Activated naive CD4-positive, alpha-beta T cell treated with anti-CD3 and anti-CD28 coated beads, Interleukin-2, amount 50 U/mL, for 72 hours (primary cell): Measurements from ENCODE around the gene GUCY2F. TPM values are rescaled to one million over a fixed set of nuclear protein-coding genes. Genes with fewer than 3 reads are reported as not detected.

Experiments used
- ATAC-seq, 2 donors: fragments of 150-1000 bp; cut with Tn5 transposase; 2 replicates each; pipeline ENCODE4 v1.10.0; 2021; ENCODE audit warnings: mild to moderate bottlenecking in 2 of 2, moderate library complexity in 2 of 2
- DNase-seq, 2 donors: peaks; one replicate each; pipeline ENCODE4 v3.0.0; 2021 to 2022; ENCODE audit warnings: low spot score in 2 of 2
- H3K27ac Mint-ChIP-seq, 2 donors: one replicate each; pipeline ENCODE4 v1.8.0; 2022; ENCODE audit warnings: mild to moderate bottlenecking in 2 of 2, mixed read lengths in 2 of 2
- H3K36me3 Mint-ChIP-seq, 2 donors: one replicate each; pipeline ENCODE4 v1.8.0; 2022; ENCODE audit warnings: mixed read lengths in 2 of 2
- H3K9me3 Mint-ChIP-seq, 2 donors: one replicate each; pipeline ENCODE4 v1.8.0; 2022; ENCODE audit warnings: mixed read lengths in 2 of 2
- total RNA-seq, 2 donors: library from RNA; stranded (reverse); gene quantifications; one replicate each; pipeline ENCODE4 v1.2.3, GENCODE V29; 2022

GUCY2F gene
- total RNA-seq, 2 donors from 2014 or later = not detected

DNA sequence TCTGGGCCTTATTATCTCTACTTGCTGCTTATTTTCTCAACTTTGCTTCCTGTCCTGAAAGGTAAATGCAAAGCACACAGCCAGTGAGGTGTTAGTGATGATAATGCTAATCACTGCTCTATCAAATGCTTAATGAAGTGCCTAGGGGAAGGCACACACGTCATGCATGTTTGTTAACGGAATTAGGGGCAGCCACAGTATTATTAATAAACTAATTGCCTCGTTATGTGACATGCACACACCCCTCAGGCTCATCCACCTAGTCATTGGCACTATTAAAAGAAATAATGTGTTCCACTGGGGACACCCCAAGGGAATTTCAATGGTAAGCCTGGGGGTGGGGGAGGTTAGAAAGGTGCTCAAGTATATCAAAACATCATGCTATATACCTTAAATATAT lies 125.2 kb downstream of the GUCY2F start:
- Mint-ChIP-seq H3K27ac (no peak overlapping the region), H3K9me3 (no peaks in the 10 kb centered on the region), H3K36me3 (no peaks in the 10 kb centered on the region)
- ATAC-seq (no peak), DNase-seq (no peak)

GRCh38 chrX:109352066-109352588 lies 129.8 kb downstream of the GUCY2F start:
- no peak overlapping the region for H3K27ac Mint-ChIP-seq
- DNase-seq (no peak), ATAC-seq (no peak)
- H3K36me3 Mint-ChIP-seq = no peaks in the 10 kb centered on the region
- H3K9me3 Mint-ChIP-seq = no peaks in the 10 kb centered on the region

GRCh38 chrX:109351557-109351956 lies 130.3 kb downstream of the GUCY2F start:
- DNase-seq = no peak
- no peak for ATAC-seq
- no peak overlapping the region for H3K27ac Mint-ChIP-seq
- H3K36me3 Mint-ChIP-seq = no peaks in the 10 kb centered on the region
- H3K9me3 Mint-ChIP-seq = no peaks in the 10 kb centered on the region

- H3K27ac Mint-ChIP-seq = no peak overlapping the region
- H3K9me3 Mint-ChIP-seq = no peaks in the 10 kb centered on the region
- DNase-seq (no peak), ATAC-seq (no peak)
- no peaks in the 10 kb centered on the region for H3K36me3 Mint-ChIP-seq
These were observed 131.3 kb downstream of the GUCY2F start for GRCh38 chrX:109350551-109350950.

DNA sequence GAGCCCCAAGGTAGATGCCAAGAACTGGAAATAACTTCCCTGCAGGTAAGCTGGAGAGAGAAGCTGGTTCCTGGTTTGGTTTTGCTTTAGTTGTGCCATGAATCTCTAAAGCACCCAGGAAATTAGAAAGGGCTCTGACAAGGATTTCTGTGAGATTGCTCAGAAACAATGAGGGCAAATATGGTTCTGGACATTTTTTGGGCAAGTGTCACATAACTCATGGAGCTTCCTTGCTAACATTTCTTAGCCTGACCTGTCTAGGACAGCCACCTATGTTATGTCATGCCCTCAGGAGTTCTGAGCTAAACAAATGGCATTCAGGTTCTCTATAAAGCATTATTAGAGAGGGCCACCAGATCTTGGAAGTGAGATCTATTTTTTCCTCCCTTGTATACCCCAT lies 131.8 kb downstream of the GUCY2F start:
- H3K9me3 Mint-ChIP-seq = no peaks in the 10 kb centered on the region
- ATAC-seq = no peak
- DNase-seq = no peak
- H3K27ac Mint-ChIP-seq = no peak overlapping the region
- H3K36me3 Mint-ChIP-seq = no peaks in the 10 kb centered on the region

- Mint-ChIP-seq H3K9me3 (no peaks in the 10 kb centered on the region), H3K36me3 (no peaks in the 10 kb centered on the region), H3K27ac (no peak overlapping the region)
- DNase-seq = no peak
- peak in 1 of 2 donors; percentile 51 for ATAC-seq
These were observed 134.3 kb downstream of the GUCY2F start for GRCh38 chrX:109347632-109348031.

GRCh38 chrX:109346491-109346890 lies 135.4 kb downstream of the GUCY2F start:
- H3K9me3 Mint-ChIP-seq = no peaks in the 10 kb centered on the region
- no peak for DNase-seq
- no peak overlapping the region for H3K27ac Mint-ChIP-seq
- H3K36me3 Mint-ChIP-seq = no peaks in the 10 kb centered on the region
- no peak for ATAC-seq

GRCh38 chrX:109345856-109346255 lies 136.0 kb downstream of the GUCY2F start:
- H3K27ac Mint-ChIP-seq = no peak overlapping the region
- DNase-seq (no peak), ATAC-seq (no peak)
- no peaks in the 10 kb centered on the region for H3K36me3 Mint-ChIP-seq
- no peaks in the 10 kb centered on the region for H3K9me3 Mint-ChIP-seq

DNA sequence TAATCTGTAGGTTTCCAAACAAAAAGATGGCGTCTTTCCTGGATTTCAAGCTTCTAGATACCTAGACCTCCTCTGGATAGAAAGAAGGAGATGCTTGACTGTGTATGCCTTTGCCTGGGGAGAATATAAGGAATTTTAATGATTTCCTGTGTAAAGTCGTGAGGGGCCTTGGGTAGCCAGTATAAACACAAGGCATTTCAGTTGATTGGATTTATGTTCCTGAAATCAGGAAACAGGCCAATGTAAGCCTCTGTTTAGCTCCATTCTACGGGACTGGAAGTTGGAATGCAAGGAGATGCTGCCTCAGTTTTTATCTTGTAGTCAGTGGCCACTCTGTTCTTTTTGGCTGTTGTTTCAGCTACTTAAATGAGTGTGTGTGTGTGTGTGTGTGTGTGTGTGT lies 137.2 kb downstream of the GUCY2F start:
- H3K27ac Mint-ChIP-seq = no peak overlapping the region
- DNase-seq = no peak
- H3K9me3 Mint-ChIP-seq = no peaks in the 10 kb centered on the region
- H3K36me3 Mint-ChIP-seq = no peaks in the 10 kb centered on the region
- no peak for ATAC-seq

GRCh38 chrX:109344101-109344500 lies 137.8 kb downstream of the GUCY2F start:
- DNase-seq = no peak
- Mint-ChIP-seq H3K27ac (no peak overlapping the region), H3K36me3 (no peaks in the 10 kb centered on the region), H3K9me3 (no peaks in the 10 kb centered on the region)
- ATAC-seq = no peak

DNA sequence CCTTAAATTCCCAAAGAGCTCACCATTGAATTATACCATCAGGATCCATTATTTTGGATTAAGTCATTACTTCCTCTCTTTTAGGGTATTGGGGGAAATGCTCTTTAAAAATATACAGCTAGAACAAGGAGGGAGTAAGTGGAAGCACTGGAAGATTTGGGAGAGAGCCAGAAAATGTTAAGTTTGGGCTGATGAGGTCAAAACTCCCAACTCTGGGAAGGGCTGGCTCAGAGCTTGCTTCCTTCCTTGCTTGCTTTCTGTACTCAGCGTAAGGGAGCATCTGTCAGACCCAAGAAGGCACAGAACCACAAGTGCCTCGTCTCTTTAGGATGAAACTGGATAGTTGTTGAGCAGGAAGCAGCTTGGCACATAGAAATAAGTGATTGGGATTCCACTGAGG lies 138.2 kb downstream of the GUCY2F start:
- ATAC-seq = no peak
- no peak for DNase-seq
- no peak overlapping the region for H3K27ac Mint-ChIP-seq
- H3K9me3 Mint-ChIP-seq = no peaks in the 10 kb centered on the region
- no peaks in the 10 kb centered on the region for H3K36me3 Mint-ChIP-seq

DNA sequence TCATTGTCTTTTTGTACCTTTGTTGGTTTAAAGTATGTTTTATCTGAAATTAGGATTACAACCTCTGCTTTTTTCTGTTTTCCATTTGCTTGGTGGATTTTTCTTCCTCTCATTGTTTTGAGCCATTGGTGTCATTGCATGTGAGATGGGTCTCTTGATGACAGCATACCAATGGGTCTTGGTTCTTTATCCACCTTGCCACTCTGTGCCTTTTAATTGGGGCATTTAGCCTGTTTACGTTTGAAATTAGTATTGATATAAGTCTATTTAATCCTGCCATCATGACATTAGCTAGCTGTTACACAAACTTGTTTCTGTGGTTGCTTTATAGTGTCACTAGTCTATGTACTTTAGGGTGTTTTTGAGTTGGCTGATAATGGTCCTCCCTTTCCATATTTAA lies 145.7 kb downstream of the GUCY2F start:
- no peak for DNase-seq
- peaks cover 0 to 4% of the 10 kb centered on the region in 2 donors for H3K9me3 Mint-ChIP-seq
- no peak for ATAC-seq
- no peak overlapping the region for H3K27ac Mint-ChIP-seq
- H3K36me3 Mint-ChIP-seq = no peaks in the 10 kb centered on the region

- no peaks in the 10 kb centered on the region for H3K36me3 Mint-ChIP-seq
- H3K9me3 Mint-ChIP-seq = no peaks in the 10 kb centered on the region
- no peak overlapping the region for H3K27ac Mint-ChIP-seq
- ATAC-seq = no peak
- DNase-seq = no peak
These were observed 154.6 kb downstream of the GUCY2F start for GRCh38 chrX:109327251-109327650.

Other genes with a start within 250 kb of the GUCY2F start
- 10 to 100 TPM; 12.3 to 14.5 TPM for gene NXT2, start 54.8 kb upstream of the GUCY2F start, total RNA-seq
- under 1 TPM in 1 of 2 donors, not detected in 1; 0.51 TPM for gene KCNE5, start 143.1 kb upstream of the GUCY2F start, total RNA-seq